Erythroblast (primary cell): Measurements from ENCODE around the gene MARCHF11.

Source experiments
- GATA1 ChIP-seq: IDR thresholded peaks from 2 replicates; pipeline ENCODE4 v1.6.1; 2011; ENCODE audit warnings: low read depth, mild to moderate bottlenecking, control low read depth, low read length, moderate library complexity
- POLR2A ChIP-seq: IDR thresholded peaks from 2 replicates; pipeline ENCODE4 v1.6.1; 2011; ENCODE audit warnings: mild to moderate bottlenecking, low read length

GRCh38 chr5:16108418-16108817, 71.2 kb downstream of the MARCHF11 start:
- no peak for TF ChIP-seq POLR2A
- TF ChIP-seq GATA1: no peak
